Calu3 (cell line): ENCODE measurements around the gene BICDL2. TPM values are rescaled to one million over a fixed set of nuclear protein-coding genes. Genes with fewer than 3 reads are reported as not detected.

Experiments used
- Bru-seq: library from RNA; stranded (reverse); fragments of 400-500 nt; gene quantifications from one replicate; lab custom pipeline; 2021; lab: Mats Ljungman, UMichigan
- BruChase-seq, 2 experiments: library from RNA; stranded (reverse); fragments of 400-500 nt; gene quantifications; one replicate each; lab custom pipeline; 2021; lab: Mats Ljungman, UMichigan
- BruUV-seq: library from RNA; stranded (reverse); fragments of 400-500 nt; replicated peaks from 2 replicates; lab custom pipeline; 2021; lab: Mats Ljungman, UMichigan
- CTCF ChIA-PET: fragments of 300-600 bp; sonication (Branson Sonifier 250); formaldehyde crosslinking; loops from one replicate; lab custom pipeline; 2022; ENCODE audit warnings: antibody characterized with exemption; lab: Charles Lee
- DNase-seq: peaks from one replicate; pipeline ENCODE4 v3.0.0; 2022
- H3K27ac Mint-ChIP-seq: one replicate; pipeline ENCODE4 v1.8.0; 2022; ENCODE audit warnings: mixed read lengths; ENCODE audit not compliant: unreplicated experiment
- H3K27me3 Mint-ChIP-seq: one replicate; pipeline ENCODE4 v1.8.0; 2022; ENCODE audit warnings: mixed read lengths; ENCODE audit not compliant: unreplicated experiment
- H3K36me3 Mint-ChIP-seq: one replicate; pipeline ENCODE4 v1.8.0; 2022; ENCODE audit warnings: mild to moderate bottlenecking, moderate library complexity, mixed read lengths; ENCODE audit not compliant: insufficient read depth, unreplicated experiment
- H3K4me1 Mint-ChIP-seq: one replicate; pipeline ENCODE4 v1.8.0; 2022; ENCODE audit warnings: mild to moderate bottlenecking, low read depth, mixed read lengths; ENCODE audit not compliant: unreplicated experiment
- H3K4me3 Mint-ChIP-seq: one replicate; pipeline ENCODE4 v1.8.0; 2022; ENCODE audit warnings: mild to moderate bottlenecking, low read depth, moderate library complexity, mixed read lengths; ENCODE audit not compliant: unreplicated experiment
- H3K9me3 Mint-ChIP-seq: one replicate; pipeline ENCODE4 v1.8.0; 2022; ENCODE audit warnings: low read depth, mixed read lengths; ENCODE audit not compliant: unreplicated experiment
- CTCF ChIP-seq: fragments of 200-600 bp; IDR thresholded peaks from one replicate; pipeline ENCODE4 v1.8.0; 2022; ENCODE audit warnings: antibody characterized with exemption; ENCODE audit not compliant: unreplicated experiment
- intact Hi-C: fragments of 100-400 bp; cut with micrococcal nuclease; formaldehyde crosslinking; loops from one replicate; pipeline ENCODE4 v1.10.0; 2022; ENCODE audit not compliant: unreplicated experiment
- long read RNA-seq: library from polyadenylated mRNA; stranded (forward); transcript quantifications from one replicate; pipeline ENCODE4 v2.0.0, GENCODE V29; 2022
- total RNA-seq: library from RNA; stranded (reverse); gene quantifications from 2 replicates; pipeline ENCODE4 v1.2.3, GENCODE V29; 2022

BICDL2 gene, protein sequence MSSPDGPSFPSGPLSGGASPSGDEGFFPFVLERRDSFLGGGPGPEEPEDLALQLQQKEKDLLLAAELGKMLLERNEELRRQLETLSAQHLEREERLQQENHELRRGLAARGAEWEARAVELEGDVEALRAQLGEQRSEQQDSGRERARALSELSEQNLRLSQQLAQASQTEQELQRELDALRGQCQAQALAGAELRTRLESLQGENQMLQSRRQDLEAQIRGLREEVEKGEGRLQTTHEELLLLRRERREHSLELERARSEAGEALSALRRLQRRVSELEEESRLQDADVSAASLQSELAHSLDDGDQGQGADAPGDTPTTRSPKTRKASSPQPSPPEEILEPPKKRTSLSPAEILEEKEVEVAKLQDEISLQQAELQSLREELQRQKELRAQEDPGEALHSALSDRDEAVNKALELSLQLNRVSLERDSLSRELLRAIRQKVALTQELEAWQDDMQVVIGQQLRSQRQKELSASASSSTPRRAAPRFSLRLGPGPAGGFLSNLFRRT
- 59.4 and 70.9 TPM in 2 replicates for total RNA-seq
- Bru-seq, nascent RNA, result percentile 73 among the genes with signal in this experiment
- BruChase-seq, experiment 1, labeled RNA remaining after a 6-hour chase, result percentile 88 among the genes with signal in this experiment
- percentile 92 among the genes with signal in this experiment for BruChase-seq, experiment 2, labeled RNA remaining after a 2-hour chase
- long read RNA-seq, transcript BICDL2-203 (10 exons, 1,984 nt), result major isoform, 5 of 37 reads
- long read RNA-seq, partial matches to known transcripts, result 9 of 37 reads
- long read RNA-seq, other reads (novel, unspliced or antisense), result 21 of 37 reads

GRCh38 chr16:3036726-3037315 is at the start of gene BICDL2:
Gene BICDL2, minus strand, starts transcription at chr16:3036944. Its CDS starts 1,448 bp downstream, at chr16:3035496.
- peak within 1 kb of the TSS; percentile 74 for H3K4me3 Mint-ChIP-seq

DNA sequence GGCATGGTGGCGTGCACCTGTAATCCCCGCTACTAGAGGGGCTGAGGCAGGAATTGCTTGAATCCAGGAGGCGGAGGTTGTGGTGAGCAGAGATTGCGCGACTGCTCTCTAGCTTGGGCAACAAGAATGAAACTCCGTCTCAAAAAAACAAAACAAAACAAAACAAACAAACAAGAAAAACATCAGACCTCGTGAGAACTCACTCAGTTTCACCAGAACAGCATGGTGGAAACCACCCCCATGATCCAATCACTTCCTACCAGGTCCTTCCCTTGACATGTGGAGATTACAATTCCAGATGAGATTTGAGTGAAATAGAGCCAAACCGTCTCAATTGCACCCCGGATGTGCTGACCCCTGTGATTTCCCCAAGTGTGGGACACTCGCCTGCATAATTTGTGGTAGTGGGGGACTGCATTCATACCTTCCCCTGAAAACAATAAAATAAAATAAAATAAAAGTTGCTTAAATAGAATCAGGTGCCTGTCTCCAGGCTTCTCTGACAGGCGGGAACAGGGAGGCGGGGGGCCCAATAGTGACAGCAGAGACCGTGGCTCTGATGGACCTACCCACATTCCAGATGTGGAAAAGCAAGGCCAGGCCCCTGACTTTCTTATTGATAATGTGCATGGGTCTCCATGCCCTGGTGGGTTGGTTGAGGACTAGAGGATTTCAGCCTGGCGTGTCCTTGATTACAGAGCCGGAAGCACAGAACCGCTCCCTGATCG is 49.3 kb upstream of the BICDL2 start:
- CTCF ChIA-PET, result no interaction called here
- no TSS peak for BruUV-seq
- Mint-ChIP-seq H3K36me3 (no peaks in the 10 kb centered on the region), H3K9me3 (no peaks in the 10 kb centered on the region), H3K4me1 (no peaks in the 10 kb centered on the region), H3K4me3 (no peak overlapping the region), H3K27me3 (peaks cover 45% of the 10 kb centered on the region), H3K27ac (no peak overlapping the region)
- DNase-seq, result no peak
- no peak for TF ChIP-seq CTCF
- intact Hi-C loops, result no loop called here

More at GRCh38 chr16:3036726-3037315, at the start of gene BICDL2:
- Mint-ChIP-seq H3K9me3 (no peaks in the 10 kb centered on the region), H3K27ac (peak within 1 kb of the TSS; percentile 38), H3K36me3 (peaks cover 40% of the 10 kb centered on the region), H3K27me3 (no peaks in the 10 kb centered on the region), H3K4me1 (peaks cover 9% of the 10 kb centered on the region)
- no TSS peak for BruUV-seq
- CTCF ChIA-PET, result no interaction called here
- TF ChIP-seq CTCF, result no peak
- intact Hi-C loops, result no loop called here
- peak; percentile 86 for DNase-seq

- intact Hi-C loops, result no loop called here
- Mint-ChIP-seq H3K27me3 (peaks cover 46% of the 10 kb centered on the region), H3K27ac (no peak overlapping the region), H3K9me3 (no peaks in the 10 kb centered on the region), H3K36me3 (no peaks in the 10 kb centered on the region), H3K4me1 (no peaks in the 10 kb centered on the region), H3K4me3 (no peak overlapping the region)
- TF ChIP-seq CTCF, result no peak
- CTCF ChIA-PET, result no interaction called here
- DNase-seq, result no peak
- BruUV-seq, result no TSS peak
These were observed 48.4 kb upstream of the BICDL2 start for GRCh38 chr16:3084969-3085670.
